Measurements from ENCODE around the gene PHF11.
A peak's percentile ranks its signal among the peaks of the same experiment; 100 is the strongest.

Gene PHF11

DNA sequence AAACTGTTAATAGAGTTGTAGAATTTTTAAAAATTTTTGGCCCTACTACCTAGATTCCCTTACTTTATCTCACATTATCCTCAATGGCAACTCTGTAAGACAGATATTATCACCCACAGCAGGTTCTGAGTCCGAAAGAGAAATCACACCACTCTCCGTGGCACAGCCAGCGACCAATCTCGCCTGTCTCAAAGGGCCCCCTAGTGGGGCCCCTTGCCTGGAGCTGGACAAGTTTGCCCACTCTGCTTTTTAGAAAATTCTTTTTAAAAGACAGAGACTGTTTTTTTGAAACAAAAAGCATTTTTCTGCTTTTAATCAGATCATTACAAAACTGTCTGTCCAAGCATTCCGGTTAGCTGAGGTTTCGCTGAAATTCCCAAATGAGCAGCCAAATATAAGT lies 21.7 kb downstream of the PHF11 start:
- no peaks in the 10 kb centered on the region for H3K27me3 ChIP-seq (ENCODE audit: insufficient read depth, low read length, poor library complexity)
- H3K4me2 ChIP-seq (ENCODE audit: insufficient read depth, low read length): no peak overlapping the region
- no peaks in the 10 kb centered on the region for H3K9me3 ChIP-seq (ENCODE audit: insufficient read depth, low read length, severe bottlenecking)
- H2AFZ ChIP-seq (ENCODE audit: low read depth, low read length): no peak overlapping the region
- peaks cover 83% of the 10 kb centered on the region for H3K36me3 ChIP-seq (ENCODE audit: insufficient read depth, low read length)
- H4K20me1 ChIP-seq (ENCODE audit: insufficient read depth, low read length): no peaks in the 10 kb centered on the region
- DNase-seq: no peak
- TF ChIP-seq EZH2 (IDR thresholded peaks at IDR 0.05; ENCODE audit: borderline replicate concordance, low read depth, low read length, severe bottlenecking): no peak
- TF ChIP-seq CTCF (IDR thresholded peaks at IDR 0.05; ENCODE audit: borderline replicate concordance, extremely low read depth, low read length, poor library complexity, severe bottlenecking): peak; percentile 38
- H3K4me3 ChIP-seq (ENCODE audit: low read depth in 1 of 2, low read length in 2 of 2): no peak overlapping the region
- no peaks in the 10 kb centered on the region for H3K4me1 ChIP-seq (ENCODE audit: insufficient read depth, low read length)
- H3K27ac ChIP-seq (ENCODE audit: low read length): no peak overlapping the region
- H3K79me2 ChIP-seq (ENCODE audit: insufficient read depth, low read length): no peaks in the 10 kb centered on the region
- ATAC-seq (ENCODE audit: insufficient read depth, low read depth): no peak
- H3K9ac ChIP-seq (ENCODE audit: low read depth, low read length): no peak overlapping the region

DNA sequence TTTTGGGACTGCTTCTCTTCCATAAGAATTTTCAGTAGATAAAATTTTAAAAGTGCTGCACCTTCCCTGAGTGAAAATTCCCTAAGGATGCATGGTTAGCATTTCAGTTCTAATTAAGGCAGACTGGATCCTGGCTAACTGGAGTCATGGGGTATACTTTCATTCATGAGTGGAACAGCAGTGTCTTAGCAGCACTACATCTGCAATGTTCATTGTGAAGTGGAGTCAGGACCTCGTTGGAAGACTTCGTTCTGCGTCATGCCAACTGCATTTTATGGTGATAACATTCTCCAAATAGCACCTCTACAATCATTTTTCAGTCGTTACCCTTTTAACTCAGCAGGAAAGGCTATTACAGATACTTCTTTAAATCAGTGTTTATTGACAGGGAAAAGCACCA lies 25.5 kb downstream of the PHF11 start:
- H2AFZ ChIP-seq (ENCODE audit: low read depth, low read length): no peak overlapping the region
- no peak overlapping the region for H3K27ac ChIP-seq (ENCODE audit: low read length)
- no peak overlapping the region for H3K4me3 ChIP-seq (ENCODE audit: low read depth in 1 of 2, low read length in 2 of 2)
- H3K4me2 ChIP-seq (ENCODE audit: insufficient read depth, low read length): no peak overlapping the region
- H3K36me3 ChIP-seq (ENCODE audit: insufficient read depth, low read length): peaks cover 73% of the 10 kb centered on the region
- no peaks in the 10 kb centered on the region for H3K9me3 ChIP-seq (ENCODE audit: insufficient read depth, low read length, severe bottlenecking)
- no peaks in the 10 kb centered on the region for H4K20me1 ChIP-seq (ENCODE audit: insufficient read depth, low read length)
- no peak for TF ChIP-seq CTCF (IDR thresholded peaks at IDR 0.05; ENCODE audit: borderline replicate concordance, extremely low read depth, low read length, poor library complexity, severe bottlenecking)
- TF ChIP-seq EZH2 (IDR thresholded peaks at IDR 0.05; ENCODE audit: borderline replicate concordance, low read depth, low read length, severe bottlenecking): no peak
- DNase-seq (no peak), ATAC-seq (ENCODE audit: insufficient read depth, low read depth) (no peak)
- no peaks in the 10 kb centered on the region for H3K27me3 ChIP-seq (ENCODE audit: insufficient read depth, low read length, poor library complexity)
- no peaks in the 10 kb centered on the region for H3K4me1 ChIP-seq (ENCODE audit: insufficient read depth, low read length)
- no peak overlapping the region for H3K9ac ChIP-seq (ENCODE audit: low read depth, low read length)
- H3K79me2 ChIP-seq (ENCODE audit: insufficient read depth, low read length): no peaks in the 10 kb centered on the region

GRCh38 chr13:49524740-49525501 lies 29.2 kb downstream of the PHF11 start:
- Histone ChIP-seq H3K36me3 (ENCODE audit: insufficient read depth, low read length) (peaks cover 66% of the 10 kb centered on the region), H3K4me2 (ENCODE audit: insufficient read depth, low read length) (no peak overlapping the region), H4K20me1 (ENCODE audit: insufficient read depth, low read length) (no peaks in the 10 kb centered on the region), H3K9ac (ENCODE audit: low read depth, low read length) (no peak overlapping the region), H3K9me3 (ENCODE audit: insufficient read depth, low read length, severe bottlenecking) (no peaks in the 10 kb centered on the region), H2AFZ (ENCODE audit: low read depth, low read length) (no peak overlapping the region), H3K27ac (ENCODE audit: low read length) (no peak overlapping the region), H3K4me3 (ENCODE audit: low read depth in 1 of 2, low read length in 2 of 2) (no peak overlapping the region), H3K4me1 (ENCODE audit: insufficient read depth, low read length) (no peaks in the 10 kb centered on the region), H3K79me2 (ENCODE audit: insufficient read depth, low read length) (no peaks in the 10 kb centered on the region), H3K27me3 (ENCODE audit: insufficient read depth, low read length, poor library complexity) (no peaks in the 10 kb centered on the region)
- TF ChIP-seq EZH2 (IDR thresholded peaks at IDR 0.05; ENCODE audit: borderline replicate concordance, low read depth, low read length, severe bottlenecking) (no peak), CTCF (IDR thresholded peaks at IDR 0.05; ENCODE audit: borderline replicate concordance, extremely low read depth, low read length, poor library complexity, severe bottlenecking) (no peak)
- no peak for DNase-seq
- ATAC-seq (ENCODE audit: insufficient read depth, low read depth): peak; percentile 47; the same call in 1 of the 3 replicates

Data from DND-41 (cell line).